A549 (cell line): ENCODE measurements around the gene MTERF1. TPM values are rescaled to one million over a fixed set of nuclear protein-coding genes. Genes with fewer than 3 reads are reported as not detected.

Experiments
- ATAC-seq, 2 experiments: fragments of 200-7000 bp in 1 of 2; fragments of >200 bp in 1 of 2; cut with Nextera tagmentation in 1 of 2; cut with Tn5 transposase in 1 of 2; 3 replicates each; pipeline versions ENCODE4 v1.8.0 to v1.9.1; 2018 to 2020; ENCODE audit warnings: mild to moderate bottlenecking in 1 of 2, moderate library complexity in 1 of 2
- CTCF ChIA-PET: fragments of 300-600 bp; sonication (Branson Sonifier 250); formaldehyde crosslinking; extraction: SDS; loops from one replicate; lab custom pipeline; 2021; ENCODE audit warnings: antibody characterized with exemption, inconsistent platforms; lab: Yijun Ruan, JAX
- POLR2A ChIA-PET: fragments of 350-600 bp; formaldehyde crosslinking; extraction: SDS; loops from one replicate; lab custom pipeline; 2021; ENCODE audit warnings: antibody characterized with exemption, inconsistent platforms; lab: Yijun Ruan, JAX
- DNase-seq, 2 experiments: peaks; one replicate each; pipeline versions ENCODE4 v3.0.0 to v3.0.0-alpha.2; 2011 to 2016; ENCODE audit warnings: low read depth in 1 of 2, low spot score in 1 of 2
- FAIRE-seq: peaks from 2 replicates; lab custom pipeline; 2011; peaks lifted over from hg19 to GRCh38; lab: Jason Lieb, UNC
- H3K27ac ChIP-seq, 2 experiments: fragments of >200 bp; sonication (Bioruptor Twin); formaldehyde crosslinking; 3 replicates each; pipeline ENCODE4 v1.5.1; 2016 to 2017
- H3K4me1 ChIP-seq: fragments of >200 bp; sonication (Bioruptor Twin); formaldehyde crosslinking; 3 replicates; pipeline ENCODE4 v1.6.1; 2016
- H3K4me2 ChIP-seq: fragments of >200 bp; sonication (Bioruptor Twin); formaldehyde crosslinking; 3 replicates; pipeline ENCODE4 v1.6.1; 2016
- H3K4me3 ChIP-seq: fragments of >200 bp; sonication (Bioruptor Twin); formaldehyde crosslinking; 3 replicates; pipeline ENCODE4 v1.5.1; 2016
- H3K9me3 ChIP-seq: fragments of >200 bp; sonication (Bioruptor Twin); formaldehyde crosslinking; 3 replicates; pipeline ENCODE4 v1.6.1; 2016
- BHLHE40 ChIP-seq: IDR thresholded peaks from 2 replicates; pipeline ENCODE4 v1.6.1; 2012; ENCODE audit warnings: low read depth, low read length, inconsistent platforms
- CBX2 ChIP-seq: fragments of 200-600 bp; sonication (generic); IDR thresholded peaks from 2 replicates; pipeline ENCODE4 v1.6.1; 2016; ENCODE audit warnings: low read depth, mild to moderate bottlenecking, borderline replicate concordance
- CBX8 ChIP-seq: fragments of 200-600 bp; sonication (generic); IDR thresholded peaks from 2 replicates; pipeline ENCODE4 v1.6.1; 2016
- CEBPB ChIP-seq, 2 experiments: fragments of >200 bp in 1 of 2; sonication (Bioruptor Twin) in 1 of 2; formaldehyde crosslinking in 1 of 2; IDR thresholded peaks; 2 replicates each; pipeline ENCODE4 v1.6.1; 2012 to 2016
- EHMT2 ChIP-seq: fragments of 200-600 bp; sonication (generic); IDR thresholded peaks from 2 replicates; pipeline ENCODE4 v1.6.1; 2016; ENCODE audit warnings: antibody characterized with exemption, low read depth, mild to moderate bottlenecking, moderate library complexity
- FOSL2 ChIP-seq, 2 experiments: fragments of 450-650 bp in 1 of 2; fragments of >200 bp in 1 of 2; sonication (Bioruptor Twin) in 1 of 2; formaldehyde crosslinking; IDR thresholded peaks; 2 replicates each; pipeline versions ENCODE4 v1.5.0 to v1.6.1; 2016 to 2020; ENCODE audit warnings: mild to moderate bottlenecking in 1 of 2, moderate library complexity in 1 of 2
- GATA3 ChIP-seq: IDR thresholded peaks from 2 replicates; pipeline ENCODE4 v1.6.1; 2012; ENCODE audit warnings: borderline replicate concordance
- HEYL ChIP-seq: fragments of 250-450 bp; sonication (Bioruptor Pico); IDR thresholded peaks from 2 replicates; pipeline ENCODE4 v1.8.0; 2021; ENCODE audit warnings: mild to moderate bottlenecking, moderate library complexity
- HOXB13 ChIP-seq: fragments of 250-450 bp; sonication (Bioruptor Pico); IDR thresholded peaks from 2 replicates; pipeline ENCODE4 v1.5.0; 2020; ENCODE audit warnings: low read depth, mild to moderate bottlenecking, moderate library complexity
- MAFK ChIP-seq: fragments of 450-650 bp; IDR thresholded peaks from 2 replicates; pipeline ENCODE4 v1.6.1; 2014; ENCODE audit not compliant: partially characterized antibody
- PHF8 ChIP-seq: fragments of 200-600 bp; sonication (generic); IDR thresholded peaks from 2 replicates; pipeline ENCODE4 v1.6.1; 2016; ENCODE audit warnings: low read depth, mild to moderate bottlenecking, antibody characterized with exemption, moderate library complexity, borderline replicate concordance
- POLR2AphosphoS2 ChIP-seq: conservative IDR thresholded peaks from 2 replicates; pipeline ENCODE4 v1.6.1; 2012; ENCODE audit warnings: low read length, improper control_type of control experiment, inconsistent platforms
- RAD21 ChIP-seq, 2 experiments: fragments of >200 bp in 1 of 2; sonication (Bioruptor Twin) in 1 of 2; formaldehyde crosslinking in 1 of 2; IDR thresholded peaks in 1 of 2; conservative IDR thresholded peaks in 1 of 2; 2 replicates in 1 of 2; 3 replicates in 1 of 2; pipeline ENCODE4 v1.6.1; 2012 to 2018; ENCODE audit warnings: inconsistent platforms in 1 of 2
- RNF2 ChIP-seq: fragments of 200-600 bp; sonication (generic); IDR thresholded peaks from 2 replicates; pipeline ENCODE4 v1.6.1; 2016; ENCODE audit warnings: low read depth, mild to moderate bottlenecking, antibody characterized with exemption, moderate library complexity, borderline replicate concordance
- TFCP2L1 ChIP-seq: fragments of 250-450 bp; sonication (Bioruptor Pico); IDR thresholded peaks from 2 replicates; pipeline ENCODE4 v1.5.0; 2021; ENCODE audit warnings: mild to moderate bottlenecking
- TP53 ChIP-seq: fragments of 250-450 bp; sonication (Bioruptor Pico); IDR thresholded peaks from 2 replicates; pipeline ENCODE4 v1.5.0; 2021; ENCODE audit warnings: mild to moderate bottlenecking, moderate library complexity
- WGBS: methylation state at CpG from one replicate; pipeline ENCODE4 v1.1.6; 2017; ENCODE audit errors: missing lambda C conversion rate; 5-methylcytosine and 5-hydroxymethylcytosine counted together
- polyA plus RNA-seq, 4 experiments: library from polyadenylated mRNA; depleted of rRNA in 3 of 4; stranded (reverse); fragments of >200 nt; fragmentation: RNase III in 1 of 4; extraction: RNeasy Plus Mini Kit Qiagen cat#74134 plus additional on column Dnase treatment in 1 of 4; gene quantifications; 2 replicates in 3 of 4; 3 replicates in 1 of 4; pipeline ENCODE4 v1.2.3, GENCODE V29; 2011 to 2017
- TF ChIP-seq, protein P1 (sequence below): fragments of 250-450 bp; sonication (Bioruptor Pico); IDR thresholded peaks from 2 replicates; pipeline ENCODE4 v1.5.0; 2020; ENCODE audit warnings: low read depth, mild to moderate bottlenecking, moderate library complexity
- TF ChIP-seq, protein P2 (sequence below): fragments of >200 bp; sonication (Bioruptor Twin); formaldehyde crosslinking; IDR thresholded peaks from 3 replicates; pipeline ENCODE4 v1.5.1; 2016
- TF ChIP-seq, protein P3 (sequence below): fragments of 150-350 bp; IDR thresholded peaks from 2 replicates; pipeline ENCODE4 v1.6.1; 2014; ENCODE audit warnings: low read depth, mild to moderate bottlenecking, low read length
- TF ChIP-seq, protein P4 (sequence below): fragments of 250-450 bp; sonication (Bioruptor Pico); IDR thresholded peaks from 2 replicates; pipeline ENCODE4 v1.5.0; 2021; ENCODE audit warnings: mild to moderate bottlenecking, moderate library complexity, borderline replicate concordance
- TF ChIP-seq, protein P5 (sequence below): fragments of 200-600 bp; sonication (generic); IDR thresholded peaks from 2 replicates; pipeline ENCODE4 v1.6.1; 2016; ENCODE audit warnings: antibody characterized with exemption, mild to moderate bottlenecking, moderate library complexity

MTERF1 gene
- polyA plus RNA-seq, 2 of the 4 experiments (the other 2 are of a cell fraction) = 12.8 to 20.1 TPM

DNA sequence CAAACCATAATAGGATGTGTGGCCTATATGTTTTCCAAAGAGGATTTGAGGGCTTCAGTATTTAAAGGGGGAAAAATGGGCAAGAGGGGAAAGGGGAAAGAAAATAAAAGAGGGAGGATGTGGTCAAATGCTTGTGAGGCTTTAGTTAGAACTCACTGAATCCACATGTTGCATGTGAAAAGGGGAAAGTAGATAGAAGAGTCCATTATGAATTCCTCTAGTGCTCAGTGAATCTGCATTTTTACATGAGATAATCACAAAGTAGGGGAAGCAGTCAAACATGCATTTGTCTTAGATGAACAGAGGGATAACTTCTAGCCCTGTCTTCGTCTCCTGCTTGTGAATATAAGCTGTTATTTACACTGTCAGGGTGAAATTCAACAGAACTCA lies 35.5 kb upstream of the MTERF1 start:
- Histone ChIP-seq H3K9me3 (no peaks in the 10 kb centered on the region), H3K27ac (no peak overlapping the region), H3K4me1 (no peaks in the 10 kb centered on the region), H3K4me2 (no peak overlapping the region), H3K4me3 (no peak overlapping the region)
- ChIA-PET CTCF (interaction anchor here (1.5 kb wide), 1 partner anchor 36 kb away, joined by 3 read pairs; the partner anchor contains the start of gene MTERF1), POLR2A (no interaction called here)
- DNase-seq (no peak), ATAC-seq (no peak), FAIRE-seq (no peak)
- 36% methylated on average over 1 of the region's 1 CpG for WGBS
- TF ChIP-seq FOSL2 (IDR thresholded peaks at IDR 0.05) (no peak), FOSL2 (CRISPR knock-in tag; IDR thresholded peaks at IDR 0.05) (no peak), CBX8 (no peak), PHF8 (no peak), TP53 (no peak), POLR2AphosphoS2 (no peak)

DNA sequence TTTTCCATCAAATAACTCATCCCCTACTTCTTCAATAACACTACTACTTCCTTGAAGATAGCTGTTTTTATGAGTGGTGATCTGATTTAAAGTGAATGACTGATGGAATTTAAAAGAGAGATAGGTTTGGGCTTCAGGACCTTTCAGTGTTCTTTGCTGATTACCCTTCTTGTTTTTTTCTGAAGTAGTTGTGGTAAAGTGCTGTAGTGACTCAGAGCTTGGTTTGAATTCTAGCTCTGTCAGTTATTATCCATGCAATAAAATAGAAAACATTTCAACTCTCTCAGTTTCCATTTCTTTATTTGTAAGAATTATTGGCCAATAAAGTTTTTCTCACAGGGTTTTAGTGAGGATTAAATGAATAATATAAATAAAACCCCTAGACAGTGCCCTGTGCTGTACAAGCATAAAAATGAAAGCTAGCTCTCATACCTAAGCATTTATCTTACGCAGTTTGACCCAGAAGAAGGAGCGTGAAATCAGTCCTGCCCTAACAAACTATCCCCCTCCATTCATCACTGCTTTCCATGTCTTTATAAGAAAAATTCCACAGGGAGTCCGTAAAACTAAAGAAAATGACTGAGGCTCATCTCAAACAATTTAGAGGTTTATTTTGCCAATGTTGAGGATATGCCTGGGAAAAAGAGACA lies 35.0 kb upstream of the MTERF1 start:
- POLR2A ChIA-PET = no interaction called here
- TF ChIP-seq BHLHE40 = no peak
- TF ChIP-seq CEBPB (IDR thresholded peaks at IDR 0.05) = no peak
- no peak for TF ChIP-seq MAFK
- TF ChIP-seq GATA3 = no peak
- no peak for TF ChIP-seq POLR2AphosphoS2
- TF ChIP-seq, protein P1, sequence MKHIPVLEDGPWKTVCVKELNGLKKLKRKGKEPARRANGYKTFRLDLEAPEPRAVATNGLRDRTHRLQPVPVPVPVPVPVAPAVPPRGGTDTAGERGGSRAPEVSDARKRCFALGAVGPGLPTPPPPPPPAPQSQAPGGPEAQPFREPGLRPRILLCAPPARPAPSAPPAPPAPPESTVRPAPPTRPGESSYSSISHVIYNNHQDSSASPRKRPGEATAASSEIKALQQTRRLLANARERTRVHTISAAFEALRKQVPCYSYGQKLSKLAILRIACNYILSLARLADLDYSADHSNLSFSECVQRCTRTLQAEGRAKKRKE = no peak
- TF ChIP-seq HOXB13 = no peak
- TF ChIP-seq TFCP2L1 (CRISPR knock-in tag) = no peak
- TF ChIP-seq, all 56 proteins: peak for 0
- FAIRE-seq = no peak
- Histone ChIP-seq H3K4me3 (no peak overlapping the region), H3K9me3 (no peaks in the 10 kb centered on the region), H3K27ac (no peak overlapping the region), H3K4me1 (no peaks in the 10 kb centered on the region), H3K4me2 (no peak overlapping the region)
- ATAC-seq = no peak
- CTCF ChIA-PET = interaction anchor here (1.5 kb wide), 1 partner anchor 35 kb away, joined by 3 read pairs; the partner anchor contains the start of gene MTERF1
- WGBS = 68% methylated on average over 3 of the region's 3 CpGs
- DNase-seq = no peak

DNA sequence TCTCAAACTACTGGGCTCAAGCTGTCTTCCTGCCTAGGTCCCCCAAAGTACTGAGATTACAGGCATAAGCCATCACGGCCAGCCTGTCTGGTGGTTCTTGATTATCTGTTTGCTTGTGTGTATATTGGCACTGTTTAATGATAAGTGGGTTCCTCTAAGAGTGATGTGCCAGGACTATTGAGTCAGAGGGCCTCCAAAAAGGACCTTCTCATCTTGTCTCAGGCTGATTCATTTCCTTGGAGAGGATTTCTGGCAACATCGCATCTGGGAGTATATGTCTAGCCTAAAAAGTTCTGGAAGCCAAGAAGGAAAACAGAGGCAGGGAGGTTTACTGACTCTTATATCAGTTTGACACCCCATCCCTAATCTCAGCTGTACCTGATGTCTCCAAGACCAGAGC lies 33.1 kb upstream of the MTERF1 start:
- Histone ChIP-seq H3K9me3 (no peaks in the 10 kb centered on the region), H3K4me2 (no peak overlapping the region), H3K4me1 (no peaks in the 10 kb centered on the region), H3K27ac (no peak overlapping the region), H3K4me3 (no peak overlapping the region)
- ChIA-PET POLR2A (no interaction called here), CTCF (no interaction called here)
- FAIRE-seq = no peak
- WGBS = 60% methylated on average over 2 of the region's 2 CpGs
- ATAC-seq = no peak
- DNase-seq = no peak
- no peak for TF ChIP-seq CBX2
- TF ChIP-seq, protein P2, sequence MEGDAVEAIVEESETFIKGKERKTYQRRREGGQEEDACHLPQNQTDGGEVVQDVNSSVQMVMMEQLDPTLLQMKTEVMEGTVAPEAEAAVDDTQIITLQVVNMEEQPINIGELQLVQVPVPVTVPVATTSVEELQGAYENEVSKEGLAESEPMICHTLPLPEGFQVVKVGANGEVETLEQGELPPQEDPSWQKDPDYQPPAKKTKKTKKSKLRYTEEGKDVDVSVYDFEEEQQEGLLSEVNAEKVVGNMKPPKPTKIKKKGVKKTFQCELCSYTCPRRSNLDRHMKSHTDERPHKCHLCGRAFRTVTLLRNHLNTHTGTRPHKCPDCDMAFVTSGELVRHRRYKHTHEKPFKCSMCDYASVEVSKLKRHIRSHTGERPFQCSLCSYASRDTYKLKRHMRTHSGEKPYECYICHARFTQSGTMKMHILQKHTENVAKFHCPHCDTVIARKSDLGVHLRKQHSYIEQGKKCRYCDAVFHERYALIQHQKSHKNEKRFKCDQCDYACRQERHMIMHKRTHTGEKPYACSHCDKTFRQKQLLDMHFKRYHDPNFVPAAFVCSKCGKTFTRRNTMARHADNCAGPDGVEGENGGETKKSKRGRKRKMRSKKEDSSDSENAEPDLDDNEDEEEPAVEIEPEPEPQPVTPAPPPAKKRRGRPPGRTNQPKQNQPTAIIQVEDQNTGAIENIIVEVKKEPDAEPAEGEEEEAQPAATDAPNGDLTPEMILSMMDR = no peak
- no peak for TF ChIP-seq RAD21 (conservative IDR thresholded peaks at IDR 0.05 in 1 of 2, IDR thresholded peaks at IDR 0.05 in 1 of 2)
- no peak for TF ChIP-seq HOXB13
- no peak for TF ChIP-seq RNF2
- TF ChIP-seq, protein P3, sequence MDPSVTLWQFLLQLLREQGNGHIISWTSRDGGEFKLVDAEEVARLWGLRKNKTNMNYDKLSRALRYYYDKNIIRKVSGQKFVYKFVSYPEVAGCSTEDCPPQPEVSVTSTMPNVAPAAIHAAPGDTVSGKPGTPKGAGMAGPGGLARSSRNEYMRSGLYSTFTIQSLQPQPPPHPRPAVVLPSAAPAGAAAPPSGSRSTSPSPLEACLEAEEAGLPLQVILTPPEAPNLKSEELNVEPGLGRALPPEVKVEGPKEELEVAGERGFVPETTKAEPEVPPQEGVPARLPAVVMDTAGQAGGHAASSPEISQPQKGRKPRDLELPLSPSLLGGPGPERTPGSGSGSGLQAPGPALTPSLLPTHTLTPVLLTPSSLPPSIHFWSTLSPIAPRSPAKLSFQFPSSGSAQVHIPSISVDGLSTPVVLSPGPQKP = no peak
- TF ChIP-seq, protein P1 = no peak
- no peak for TF ChIP-seq TP53
- TF ChIP-seq EHMT2 = no peak
- TF ChIP-seq, protein P4, sequence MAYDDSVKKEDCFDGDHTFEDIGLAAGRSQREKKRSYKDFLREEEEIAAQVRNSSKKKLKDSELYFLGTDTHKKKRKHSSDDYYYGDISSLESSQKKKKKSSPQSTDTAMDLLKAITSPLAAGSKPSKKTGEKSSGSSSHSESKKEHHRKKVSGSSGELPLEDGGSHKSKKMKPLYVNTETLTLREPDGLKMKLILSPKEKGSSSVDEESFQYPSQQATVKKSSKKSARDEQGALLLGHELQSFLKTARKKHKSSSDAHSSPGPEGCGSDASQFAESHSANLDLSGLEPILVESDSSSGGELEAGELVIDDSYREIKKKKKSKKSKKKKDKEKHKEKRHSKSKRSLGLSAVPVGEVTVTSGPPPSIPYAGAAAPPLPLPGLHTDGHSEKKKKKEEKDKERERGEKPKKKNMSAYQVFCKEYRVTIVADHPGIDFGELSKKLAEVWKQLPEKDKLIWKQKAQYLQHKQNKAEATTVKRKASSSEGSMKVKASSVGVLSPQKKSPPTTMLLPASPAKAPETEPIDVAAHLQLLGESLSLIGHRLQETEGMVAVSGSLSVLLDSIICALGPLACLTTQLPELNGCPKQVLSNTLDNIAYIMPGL (CRISPR knock-in tag) = no peak
- TF ChIP-seq CBX8 = no peak
- no peak for TF ChIP-seq HEYL (CRISPR knock-in tag)
- TF ChIP-seq, protein P5, sequence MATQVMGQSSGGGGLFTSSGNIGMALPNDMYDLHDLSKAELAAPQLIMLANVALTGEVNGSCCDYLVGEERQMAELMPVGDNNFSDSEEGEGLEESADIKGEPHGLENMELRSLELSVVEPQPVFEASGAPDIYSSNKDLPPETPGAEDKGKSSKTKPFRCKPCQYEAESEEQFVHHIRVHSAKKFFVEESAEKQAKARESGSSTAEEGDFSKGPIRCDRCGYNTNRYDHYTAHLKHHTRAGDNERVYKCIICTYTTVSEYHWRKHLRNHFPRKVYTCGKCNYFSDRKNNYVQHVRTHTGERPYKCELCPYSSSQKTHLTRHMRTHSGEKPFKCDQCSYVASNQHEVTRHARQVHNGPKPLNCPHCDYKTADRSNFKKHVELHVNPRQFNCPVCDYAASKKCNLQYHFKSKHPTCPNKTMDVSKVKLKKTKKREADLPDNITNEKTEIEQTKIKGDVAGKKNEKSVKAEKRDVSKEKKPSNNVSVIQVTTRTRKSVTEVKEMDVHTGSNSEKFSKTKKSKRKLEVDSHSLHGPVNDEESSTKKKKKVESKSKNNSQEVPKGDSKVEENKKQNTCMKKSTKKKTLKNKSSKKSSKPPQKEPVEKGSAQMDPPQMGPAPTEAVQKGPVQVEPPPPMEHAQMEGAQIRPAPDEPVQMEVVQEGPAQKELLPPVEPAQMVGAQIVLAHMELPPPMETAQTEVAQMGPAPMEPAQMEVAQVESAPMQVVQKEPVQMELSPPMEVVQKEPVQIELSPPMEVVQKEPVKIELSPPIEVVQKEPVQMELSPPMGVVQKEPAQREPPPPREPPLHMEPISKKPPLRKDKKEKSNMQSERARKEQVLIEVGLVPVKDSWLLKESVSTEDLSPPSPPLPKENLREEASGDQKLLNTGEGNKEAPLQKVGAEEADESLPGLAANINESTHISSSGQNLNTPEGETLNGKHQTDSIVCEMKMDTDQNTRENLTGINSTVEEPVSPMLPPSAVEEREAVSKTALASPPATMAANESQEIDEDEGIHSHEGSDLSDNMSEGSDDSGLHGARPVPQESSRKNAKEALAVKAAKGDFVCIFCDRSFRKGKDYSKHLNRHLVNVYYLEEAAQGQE = no peak
